ENCODE data around the gene CCDC12.

CCDC12 gene

GRCh38 chr3:46998121-46998851 lies 21.7 kb upstream of the CCDC12 start:
- Histone ChIP-seq H3K27me3 (no peaks in the 10 kb centered on the region), H3K9me3 (no peaks in the 10 kb centered on the region), H3K4me1 (no peaks in the 10 kb centered on the region), H3K27ac (no peak overlapping the region), H3K36me3 (peaks cover 15 to 98% (median 60%) of the 10 kb centered on the region in 3 donors), H3K4me3 (no peak overlapping the region)
- intact Hi-C loops (cut with DNase I; ENCODE audit: low total_unique reads) = loop anchor here (5.0 to 10.0 kb wide), 2 partner anchors 76 to 293 kb away; partner anchors contain the start of gene TMIE
- peak; percentile 73 to 75 for TF ChIP-seq CTCF (IDR thresholded peaks at IDR 0.05)
- peak; percentile 53 to 81 for DNase-seq

GRCh38 chr3:46997453-46998091 lies 21.0 kb upstream of the CCDC12 start:
- Histone ChIP-seq H3K4me1 (no peaks in the 10 kb centered on the region), H3K4me3 (no peak overlapping the region), H3K36me3 (peaks cover 11 to 98% (median 53%) of the 10 kb centered on the region in 3 donors), H3K27ac (no peak overlapping the region), H3K9me3 (no peaks in the 10 kb centered on the region), H3K27me3 (no peaks in the 10 kb centered on the region)
- no peak for DNase-seq
- intact Hi-C loops (cut with DNase I; ENCODE audit: low total_unique reads) = loop anchor here (5.0 to 10.0 kb wide), 2 partner anchors 75 to 293 kb away; partner anchors contain the start of gene TMIE
- TF ChIP-seq CTCF (IDR thresholded peaks at IDR 0.05) = no peak

GRCh38 chr3:46996689-46997452 lies 20.3 kb upstream of the CCDC12 start:
- Histone ChIP-seq H3K4me1 (no peaks in the 10 kb centered on the region), H3K9me3 (no peaks in the 10 kb centered on the region), H3K27me3 (no peaks in the 10 kb centered on the region), H3K27ac (no peak overlapping the region), H3K36me3 (peaks cover 7 to 98% (median 46%) of the 10 kb centered on the region in 3 donors), H3K4me3 (no peak overlapping the region)
- TF ChIP-seq CTCF (IDR thresholded peaks at IDR 0.05) = no peak
- peak in 1 of 2 donors; percentile 13 for DNase-seq
- intact Hi-C loops (cut with DNase I; ENCODE audit: low total_unique reads) = loop anchor here (5.0 to 10.0 kb wide), 2 partner anchors 75 to 292 kb away; partner anchors contain the start of gene TMIE

GRCh38 chr3:46995901-46996562 lies 19.5 kb upstream of the CCDC12 start:
- H3K36me3 ChIP-seq = peaks cover 3 to 98% (median 38%) of the 10 kb centered on the region in 3 donors
- DNase-seq = no peak
- TF ChIP-seq CTCF (IDR thresholded peaks at IDR 0.05) = no peak
- H3K4me1 ChIP-seq = no peaks in the 10 kb centered on the region
- H3K27ac ChIP-seq = no peak overlapping the region
- H3K27me3 ChIP-seq = no peaks in the 10 kb centered on the region
- H3K9me3 ChIP-seq = no peaks in the 10 kb centered on the region
- no peak overlapping the region for H3K4me3 ChIP-seq
- intact Hi-C loops (cut with DNase I; ENCODE audit: low total_unique reads) = loop anchor here (5.0 to 10.0 kb wide), 2 partner anchors 74 to 291 kb away; partner anchors contain the start of gene TMIE

All from tibial artery (tissue), 4 donors.